Keratinocyte (primary cell): ENCODE measurements around the gene GAS2. TPM values are rescaled to one million over a fixed set of nuclear protein-coding genes. Genes with fewer than 3 reads are reported as not detected.

ENCODE experiments used
- DNase-seq: peaks from one replicate; pipeline ENCODE4 v3.0.0-alpha.2; 2011; ENCODE audit warnings: low read depth, missing footprints, low spot score
- FAIRE-seq: peaks from 2 replicates; lab custom pipeline; 2011; peaks lifted over from hg19 to GRCh38; lab: Jason Lieb, UNC
- H2AFZ ChIP-seq: 2 replicates; pipeline ENCODE4 v1.6.0; 2012; ENCODE audit warnings: low read length, control low read depth, inconsistent platforms; ENCODE audit not compliant: control insufficient read depth
- H3K27ac ChIP-seq: 2 replicates; pipeline ENCODE4 v1.5.1; 2011; ENCODE audit warnings: low read length; ENCODE audit not compliant: control insufficient read depth, insufficient read depth
- H3K27me3 ChIP-seq: 3 replicates; pipeline ENCODE4 v1.6.0; 2011; ENCODE audit warnings: low read length; ENCODE audit not compliant: control insufficient read depth, insufficient read depth; ENCODE audit errors: extremely low read depth
- H3K36me3 ChIP-seq, 2 experiments: 2 replicates in 1 of 2; 3 replicates in 1 of 2; pipeline ENCODE4 v1.5.1; 2011; ENCODE audit warnings: low read length in 2 of 2, mild to moderate bottlenecking in 1 of 2; ENCODE audit not compliant: control insufficient read depth in 2 of 2, insufficient read depth in 2 of 2; ENCODE audit errors: extremely low read depth in 1 of 2
- H3K4me1 ChIP-seq: 3 replicates; pipeline ENCODE4 v1.5.1; 2011; ENCODE audit warnings: low read length; ENCODE audit not compliant: control insufficient read depth, insufficient read depth; ENCODE audit errors: extremely low read depth
- H3K4me2 ChIP-seq: 3 replicates; pipeline ENCODE4 v1.6.0; 2011; ENCODE audit warnings: low read depth, low read length; ENCODE audit not compliant: control insufficient read depth, insufficient read depth; ENCODE audit errors: extremely low read depth
- H3K4me3 ChIP-seq, 3 experiments: fragments of 200-600 bp in 1 of 3; sonication (generic) in 1 of 3; 2 replicates in 2 of 3; 3 replicates in 1 of 3; pipeline ENCODE4 v1.5.1; 2011 to 2016; ENCODE audit warnings: low read length in 3 of 3, mild to moderate bottlenecking in 3 of 3, control low read depth in 2 of 3, inconsistent platforms in 1 of 3, low read depth in 1 of 3, mixed read lengths in 1 of 3, mixed run types in 1 of 3, moderate library complexity in 1 of 3; ENCODE audit not compliant: control insufficient read depth in 2 of 3, insufficient read depth in 2 of 3; ENCODE audit errors: extremely low read depth in 1 of 3
- H3K79me2 ChIP-seq: 2 replicates; pipeline ENCODE4 v1.6.0; 2012; ENCODE audit warnings: low read length; ENCODE audit not compliant: control insufficient read depth, insufficient read depth
- H3K9ac ChIP-seq: 3 replicates; pipeline ENCODE4 v1.6.0; 2011; ENCODE audit warnings: low read length; ENCODE audit not compliant: control insufficient read depth, insufficient read depth; ENCODE audit errors: extremely low read depth
- H3K9me1 ChIP-seq: 3 replicates; pipeline ENCODE4 v1.6.0; 2011; ENCODE audit warnings: low read length; ENCODE audit not compliant: control insufficient read depth, insufficient read depth; ENCODE audit errors: extremely low read depth
- H3K9me3 ChIP-seq: 2 replicates; pipeline ENCODE4 v1.5.1; 2012; ENCODE audit warnings: low read depth, low read length; ENCODE audit not compliant: control insufficient read depth
- H4K20me1 ChIP-seq: 3 replicates; pipeline ENCODE4 v1.6.0; 2011; ENCODE audit warnings: low read length; ENCODE audit not compliant: control insufficient read depth, insufficient read depth; ENCODE audit errors: extremely low read depth
- CTCF ChIP-seq, 3 experiments: IDR thresholded peaks in 1 of 3; conservative IDR thresholded peaks in 1 of 3; optimal IDR thresholded peaks in 1 of 3; 2 replicates in 2 of 3; 3 replicates in 1 of 3; pipeline versions ENCODE3 to v1.5.1; 2011; ENCODE audit warnings: low read length in 3 of 3, mild to moderate bottlenecking in 3 of 3, moderate library complexity in 2 of 3, control low read depth in 1 of 3, inconsistent platforms in 1 of 3; ENCODE audit not compliant: insufficient read depth in 2 of 3; ENCODE audit errors: extremely low read depth in 1 of 3
- EZH2 ChIP-seq: IDR thresholded peaks from one replicate; pipeline ENCODE4 v1.6.1; 2012; ENCODE audit warnings: inconsistent platforms, mild to moderate bottlenecking, low read length, moderate library complexity
- dilution Hi-C: fragments of 300-500 bp; cut with MboI; formaldehyde crosslinking; loops from one replicate; pipeline ENCODE4 v1.7.0; 2020; ENCODE audit warnings: low sequenced_read_pairs; ENCODE audit not compliant: extremely low pct_ligation_motif_present
- polyA plus RNA-seq, 5 experiments: library from polyadenylated mRNA; depleted of rRNA in 3 of 5; stranded (reverse) in 3 of 5; stranded (forward) in 1 of 5; unstranded in 1 of 5; fragments of >200 nt; gene quantifications; 1 replicate in 1 of 5; 2 replicates in 3 of 5; 3 replicates in 1 of 5; pipeline versions ENCODE4 v1.2.1 to v1.2.3, GENCODE V29; 2011 to 2012; ENCODE audit warnings: missing spikeins in 2 of 5, low read depth in 1 of 5, low replicate concordance in 1 of 5

Gene GAS2
- polyA plus RNA-seq, 1 donor (not counting 4 experiments of a cell fraction or from before 2014, with no cell fraction given), result 0.62 TPM

GRCh38 chr11:22802861-22803260 is 136.4 kb downstream of the GAS2 start:
- FAIRE-seq, result no peak
- no peak overlapping the region for H3K4me3 ChIP-seq
- H4K20me1 ChIP-seq, result no peaks in the 10 kb centered on the region
- no peaks in the 10 kb centered on the region for H3K79me2 ChIP-seq
- no peak overlapping the region for H3K4me2 ChIP-seq
- H3K9me3 ChIP-seq, result no peaks in the 10 kb centered on the region
- no peak overlapping the region for H3K9ac ChIP-seq
- no peak overlapping the region for H3K27ac ChIP-seq
- no peaks in the 10 kb centered on the region for H3K4me1 ChIP-seq
- H3K27me3 ChIP-seq, result no peaks in the 10 kb centered on the region
- no peaks in the 10 kb centered on the region for H3K36me3 ChIP-seq
- no peaks in the 10 kb centered on the region for H3K9me1 ChIP-seq
- dilution Hi-C loops, result no loop called here
- H2AFZ ChIP-seq, result no peak overlapping the region
- TF ChIP-seq EZH2 (no peak), CTCF (optimal IDR thresholded peaks at IDR 0.05 in 1 of 3, IDR thresholded peaks at IDR 0.05 in 1 of 3, conservative IDR thresholded peaks at IDR 0.05 in 1 of 3; ENCODE audit: extremely low read depth in 1 of 3, insufficient read depth in 2 of 3, low read length in 3 of 3) (no peak)
- DNase-seq, result no peak

GRCh38 chr11:22807391-22807790 is 141.0 kb downstream of the GAS2 start:
- Histone ChIP-seq H3K9ac (no peak overlapping the region), H3K9me1 (no peaks in the 10 kb centered on the region), H3K4me2 (no peak overlapping the region), H3K27me3 (no peaks in the 10 kb centered on the region), H3K36me3 (no peaks in the 10 kb centered on the region), H3K27ac (no peak overlapping the region), H3K4me3 (no peak overlapping the region), H4K20me1 (no peaks in the 10 kb centered on the region), H2AFZ (no peak overlapping the region), H3K9me3 (no peaks in the 10 kb centered on the region), H3K79me2 (no peaks in the 10 kb centered on the region), H3K4me1 (no peaks in the 10 kb centered on the region)
- DNase-seq, result no peak
- FAIRE-seq, result no peak
- dilution Hi-C loops, result no loop called here
- TF ChIP-seq CTCF (optimal IDR thresholded peaks at IDR 0.05 in 1 of 3, IDR thresholded peaks at IDR 0.05 in 1 of 3, conservative IDR thresholded peaks at IDR 0.05 in 1 of 3; ENCODE audit: extremely low read depth in 1 of 3, insufficient read depth in 2 of 3, low read length in 3 of 3), result no peak
- no peak for TF ChIP-seq EZH2
